Activated CD8-positive, alpha-beta memory T cell treated with anti-CD3 and anti-CD28 coated beads for 48 hours (primary cell): Measurements from ENCODE around the gene PRAMEF6.
"Not testable (repeated sequence)": the region's sequence is repeated elsewhere in the genome, so short reads cannot be mapped to it uniquely, and the experiment has no call there.

ENCODE experiments used
- DNase-seq, 3 experiments: peaks; one replicate each; pipeline ENCODE4 v3.0.0-alpha.2; 2020; ENCODE audit warnings: low read depth in 2 of 3, low spot score in 2 of 3

Gene PRAMEF6

GRCh38 chr1:12947480-12947879 lies at the start of gene PRAMEF6:
Gene PRAMEF6, minus strand, starts transcription at chr1:12947580. Its CDS starts 5,062 bp downstream, at chr1:12942518.
- DNase-seq: not testable (repeated sequence)

- not testable (repeated sequence) for DNase-seq
Measured at GRCh38 chr1:12924368-12924767, 23.0 kb downstream of the PRAMEF6 start.

- DNase-seq: not testable (repeated sequence)
Measured at GRCh38 chr1:12921749-12922148, 25.6 kb downstream of the PRAMEF6 start.

GRCh38 chr1:12916310-12916709 lies 31.1 kb downstream of the PRAMEF6 start, which contains the start of gene PRAMEF7:
Gene PRAMEF7, plus strand, starts transcription at chr1:12916610. Its CDS starts 1,083 bp downstream, at chr1:12917693.
- DNase-seq: not testable (repeated sequence)

GRCh38 chr1:12903793-12904572 lies 43.4 kb downstream of the PRAMEF6 start:
- not testable (repeated sequence) for DNase-seq

- not testable (repeated sequence) for DNase-seq
Measured at GRCh38 chr1:12899186-12899585, 48.2 kb downstream of the PRAMEF6 start.

- not testable (repeated sequence) for DNase-seq
Measured at GRCh38 chr1:12898170-12898569, 49.2 kb downstream of the PRAMEF6 start, which contains the start of gene PRAMEF10. Gene PRAMEF10, minus strand, starts transcription at chr1:12898270. Its CDS starts 2,423 bp downstream, at chr1:12895847.
